HUES48 (cell line): Measurements from ENCODE around the gene CDK15.
"Not testable (repeated sequence)": the region's sequence is repeated elsewhere in the genome, so short reads cannot be mapped to it uniquely, and the experiment has no call there.

Source experiments
- H3K27ac ChIP-seq: one replicate; pipeline ENCODE4 v1.7.0; 2013; ENCODE audit warnings: low read depth, low read length, inconsistent platforms
- H3K27me3 ChIP-seq: 2 replicates; pipeline ENCODE4 v1.6.1; 2013; ENCODE audit warnings: mild to moderate bottlenecking, low read length; ENCODE audit not compliant: control insufficient read depth, insufficient read depth
- H3K36me3 ChIP-seq: 2 replicates; pipeline ENCODE4 v1.6.1; 2013; ENCODE audit warnings: low read length; ENCODE audit not compliant: control insufficient read depth, insufficient read depth
- H3K4me1 ChIP-seq: 2 replicates; pipeline ENCODE4 v1.6.1; 2013; ENCODE audit warnings: mild to moderate bottlenecking, low read length; ENCODE audit not compliant: control insufficient read depth, insufficient read depth
- H3K4me3 ChIP-seq: 2 replicates; pipeline ENCODE4 v1.5.1; 2013; ENCODE audit warnings: mild to moderate bottlenecking, low read depth, low read length
- H3K9ac ChIP-seq: 2 replicates; pipeline ENCODE4 v1.6.1; 2013; ENCODE audit warnings: mild to moderate bottlenecking, low read depth, low read length, moderate library complexity
- H3K9me3 ChIP-seq: 2 replicates; pipeline ENCODE4 v1.6.1; 2013; ENCODE audit warnings: low read length; ENCODE audit not compliant: control insufficient read depth, insufficient read depth

The CDK15 gene

DNA sequence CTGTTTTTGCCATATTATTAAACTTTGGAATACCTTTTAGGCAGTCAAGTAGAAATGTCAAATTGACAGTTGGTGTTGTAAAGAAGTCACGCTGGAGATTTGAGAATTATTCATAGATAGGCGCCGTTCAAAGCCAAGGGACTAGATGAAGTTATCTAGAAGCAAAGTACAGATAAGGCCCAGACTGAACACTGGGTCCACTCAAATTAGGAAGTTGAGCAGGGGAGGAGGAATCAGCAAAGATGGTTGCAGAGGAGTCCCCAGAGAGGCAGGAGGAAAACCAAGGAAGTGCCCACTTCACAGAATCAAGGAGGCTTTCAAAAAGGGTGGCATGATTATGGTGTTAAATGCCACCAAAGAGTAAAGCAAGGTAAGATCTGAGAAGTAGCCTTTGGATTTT, 16.0 kb upstream of the CDK15 start:
- Histone ChIP-seq H3K9me3 (no peaks in the 10 kb centered on the region), H3K27ac (no peak overlapping the region), H3K4me3 (no peak overlapping the region), H3K27me3 (no peaks in the 10 kb centered on the region), H3K4me1 (no peaks in the 10 kb centered on the region), H3K9ac (no peak overlapping the region), H3K36me3 (no peaks in the 10 kb centered on the region)

- Histone ChIP-seq H3K36me3 (no peaks in the 10 kb centered on the region), H3K27me3 (no peaks in the 10 kb centered on the region), H3K9ac (no peak overlapping the region), H3K4me3 (no peak overlapping the region), H3K27ac (no peak overlapping the region), H3K4me1 (no peaks in the 10 kb centered on the region; the same call in 1 of the 2 replicates), H3K9me3 (no peaks in the 10 kb centered on the region)
Measured at GRCh38 chr2:201790989-201791388, 15.3 kb upstream of the CDK15 start.

- no peaks in the 10 kb centered on the region for H3K36me3 ChIP-seq
- H3K9ac ChIP-seq, result no peak overlapping the region
- no peak overlapping the region for H3K27ac ChIP-seq
- no peaks in the 10 kb centered on the region for H3K9me3 ChIP-seq
- no peaks in the 10 kb centered on the region for H3K27me3 ChIP-seq
- no peak overlapping the region for H3K4me3 ChIP-seq
- no peaks in the 10 kb centered on the region; the same call in 1 of the 2 replicates for H3K4me1 ChIP-seq
Measured at GRCh38 chr2:201793631-201794030, 12.7 kb upstream of the CDK15 start.

- H3K4me3 ChIP-seq, result no peak overlapping the region
- H3K27me3 ChIP-seq, result no peaks in the 10 kb centered on the region
- H3K4me1 ChIP-seq, result no peaks in the 10 kb centered on the region; the same call in 1 of the 2 replicates
- no peak overlapping the region for H3K27ac ChIP-seq
- no peaks in the 10 kb centered on the region for H3K9me3 ChIP-seq
- H3K9ac ChIP-seq, result no peak overlapping the region
- H3K36me3 ChIP-seq, result no peaks in the 10 kb centered on the region
Measured at GRCh38 chr2:201794294-201794693, 12.0 kb upstream of the CDK15 start.

GRCh38 chr2:201795607-201796477, 10.5 kb upstream of the CDK15 start:
- Histone ChIP-seq H3K4me3 (no peak overlapping the region), H3K4me1 (no peaks in the 10 kb centered on the region; the same call in 1 of the 2 replicates), H3K9ac (no peak overlapping the region), H3K27ac (no peak overlapping the region), H3K27me3 (no peaks in the 10 kb centered on the region), H3K9me3 (no peaks in the 10 kb centered on the region), H3K36me3 (no peaks in the 10 kb centered on the region)

DNA sequence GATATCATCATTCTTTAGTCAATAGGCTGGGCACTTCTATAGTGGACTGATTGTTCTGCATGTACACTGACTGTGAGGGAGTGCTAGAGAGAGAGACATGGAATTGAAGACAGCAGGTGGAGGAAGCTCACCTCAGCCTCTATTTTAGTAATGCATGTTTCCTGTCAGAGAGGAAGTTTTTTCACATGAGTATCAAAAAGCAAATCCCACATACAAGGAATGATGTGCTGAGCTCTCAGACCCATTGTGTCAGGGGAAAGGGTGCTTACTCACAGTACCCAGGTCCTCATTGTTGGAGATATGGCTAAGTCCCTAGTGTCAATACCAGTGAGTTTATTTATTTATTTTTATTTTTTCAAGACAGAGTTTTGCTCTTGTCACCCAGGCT, 9.9 kb upstream of the CDK15 start:
- H3K9me3 ChIP-seq, result no peaks in the 10 kb centered on the region
- H3K4me3 ChIP-seq, result no peak overlapping the region
- no peaks in the 10 kb centered on the region for H3K27me3 ChIP-seq
- H3K9ac ChIP-seq, result no peak overlapping the region
- no peaks in the 10 kb centered on the region; the same call in 1 of the 2 replicates for H3K4me1 ChIP-seq
- H3K36me3 ChIP-seq, result no peaks in the 10 kb centered on the region
- no peak overlapping the region for H3K27ac ChIP-seq

- no peak overlapping the region for H3K27ac ChIP-seq
Measured at GRCh38 chr2:201797175-201797840, 9.0 kb upstream of the CDK15 start.

DNA sequence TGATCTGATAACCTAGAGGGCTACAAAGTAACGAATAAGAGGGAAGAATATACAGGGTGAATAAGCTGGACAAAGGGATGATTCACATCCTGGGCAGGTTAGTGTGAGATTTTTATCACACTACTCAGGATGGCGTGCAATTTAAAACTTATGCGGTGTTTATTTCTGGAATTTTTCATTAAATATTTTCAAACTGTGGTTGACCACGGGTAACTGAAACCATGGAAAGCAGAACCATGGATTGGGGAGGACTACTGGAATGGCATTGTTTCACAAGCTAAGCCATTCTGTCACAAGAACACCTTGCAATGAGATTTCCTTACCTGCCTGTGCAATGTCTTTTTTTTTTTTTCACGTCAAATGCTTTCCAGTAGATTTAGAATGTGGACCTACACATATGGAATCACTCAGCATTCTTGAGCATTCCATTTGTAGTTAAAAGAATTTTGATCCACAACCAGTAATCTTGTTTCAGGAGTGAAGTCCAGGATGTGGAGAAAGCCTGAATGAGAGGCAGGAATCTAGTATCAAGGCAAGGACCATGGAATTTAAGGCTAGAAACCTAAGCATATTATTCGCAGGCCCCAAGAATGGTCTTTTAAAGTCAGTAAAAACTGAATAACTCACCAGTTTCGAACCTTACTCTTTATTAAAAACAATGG, 8.0 kb upstream of the CDK15 start:
- H3K9me3 ChIP-seq, result no peaks in the 10 kb centered on the region
- H3K27ac ChIP-seq, result no peak overlapping the region
- H3K36me3 ChIP-seq, result no peaks in the 10 kb centered on the region
- no peaks in the 10 kb centered on the region for H3K27me3 ChIP-seq
- H3K4me3 ChIP-seq, result no peak overlapping the region
- no peak overlapping the region for H3K9ac ChIP-seq
- H3K4me1 ChIP-seq, result no peaks in the 10 kb centered on the region; the same call in 1 of the 2 replicates

More at GRCh38 chr2:201797175-201797840, 9.0 kb upstream of the CDK15 start:
- no peaks in the 10 kb centered on the region for H3K9me3 ChIP-seq
- no peaks in the 10 kb centered on the region; the same call in 1 of the 2 replicates for H3K4me1 ChIP-seq
- no peaks in the 10 kb centered on the region for H3K36me3 ChIP-seq
- no peak overlapping the region for H3K9ac ChIP-seq
- H3K27me3 ChIP-seq, result no peaks in the 10 kb centered on the region
- no peak overlapping the region for H3K4me3 ChIP-seq

- not testable (repeated sequence) for H3K9ac ChIP-seq, H3K27me3 ChIP-seq, H3K36me3 ChIP-seq, H3K4me3 ChIP-seq, H3K9me3 ChIP-seq, H3K27ac ChIP-seq, H3K4me1 ChIP-seq
Measured at GRCh38 chr2:201798914-201799285, 7.4 kb upstream of the CDK15 start.

DNA sequence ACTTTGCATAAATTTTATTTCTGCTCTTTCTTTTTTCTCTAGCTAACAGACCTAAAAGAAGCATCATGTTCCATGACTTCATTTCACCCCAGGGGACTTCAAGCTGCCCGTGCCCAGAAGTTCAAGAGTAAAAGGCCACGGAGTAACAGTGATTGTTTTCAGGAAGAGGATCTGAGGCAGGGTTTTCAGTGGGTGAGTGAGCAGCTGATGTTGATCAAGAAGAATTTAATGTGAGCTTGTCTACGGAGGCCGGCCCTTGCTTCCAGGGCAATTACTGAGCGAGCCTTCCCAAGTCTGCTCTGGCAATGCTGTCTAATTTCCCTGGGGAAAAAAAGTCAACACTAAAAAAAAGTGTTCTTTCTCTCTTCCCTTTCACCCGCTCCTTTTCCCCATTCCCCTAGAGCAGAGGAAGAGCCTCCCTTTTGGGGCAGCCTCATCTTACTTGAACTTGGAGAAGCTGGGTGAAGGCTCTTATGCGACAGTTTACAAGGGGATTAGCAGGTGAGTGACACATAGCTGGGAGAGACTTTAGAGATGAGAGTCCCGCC, 1.2 kb downstream of the CDK15 start:
- Histone ChIP-seq H3K27me3 (no peaks in the 10 kb centered on the region), H3K9me3 (no peaks in the 10 kb centered on the region), H3K9ac (no peak overlapping the region), H3K4me3 (no peak overlapping the region), H3K4me1 (peaks cover 14% of the 10 kb centered on the region), H3K27ac (no peak overlapping the region), H3K36me3 (no peaks in the 10 kb centered on the region)
